B cell (primary cell): ENCODE results near the gene ANOS1. TPM values are rescaled to one million over a fixed set of nuclear protein-coding genes. Genes with fewer than 3 reads are reported as not detected.
"Not testable (repeated sequence)": the region's sequence is repeated elsewhere in the genome, so short reads cannot be mapped to it uniquely, and the experiment has no call there.

ENCODE experiments used
- ATAC-seq: fragments of 200-7000 bp; cut with Tn5 transposase; one replicate; pipeline ENCODE4 v1.10.0; 2021; ENCODE audit warnings: low read depth, mild to moderate bottlenecking, moderate number of reproducible peaks, moderate library complexity
- CTCF ChIA-PET: fragments of 350-600 bp; sonication (Branson Sonifier 250); formaldehyde crosslinking; loops from one replicate; lab custom pipeline; 2021; ENCODE audit warnings: antibody characterized with exemption, inconsistent platforms; lab: Charles Lee
- POLR2A ChIA-PET: fragments of 350-600 bp; sonication (Branson Sonifier 250); formaldehyde crosslinking; loops from one replicate; lab custom pipeline; 2021; ENCODE audit warnings: antibody characterized with exemption; lab: Charles Lee
- DNase-seq: peaks from one replicate; pipeline ENCODE4 v3.0.0; 2013
- H2AFZ ChIP-seq: 2 replicates; pipeline ENCODE4 v1.6.1; 2012; ENCODE audit warnings: mild to moderate bottlenecking, low read depth, low read length; ENCODE audit not compliant: insufficient read depth, poor library complexity, severe bottlenecking
- H3K27ac ChIP-seq, 2 donors: 1 replicate in 1 of 2; 2 replicates in 1 of 2; pipeline ENCODE4 v1.5.1; 2012 to 2013; ENCODE audit warnings: low read length in 2 of 2, mild to moderate bottlenecking in 2 of 2, moderate library complexity in 1 of 2
- H3K27me3 ChIP-seq, 4 experiments: fragments of 200-600 bp in 1 of 4; sonication (generic) in 1 of 4; replicated peaks in 1 of 4; 1 replicate in 2 of 4; 2 replicates in 2 of 4; pipeline versions ENCODE4 v1.6.1 to v1.7.0; 2013 to 2016; ENCODE audit warnings: low read length in 3 of 4, mild to moderate bottlenecking in 2 of 4, mixed read lengths in 1 of 4, moderate library complexity in 1 of 4; ENCODE audit not compliant: insufficient read depth in 4 of 4, control insufficient read depth in 3 of 4; ENCODE audit errors: control extremely low read depth in 1 of 4
- H3K36me3 ChIP-seq, 2 experiments: replicated peaks in 1 of 2; 1 replicate in 1 of 2; 2 replicates in 1 of 2; pipeline versions ENCODE4 v1.6.1 to v1.7.1; 2013; ENCODE audit warnings: low read length in 1 of 2; ENCODE audit not compliant: insufficient read depth in 2 of 2, control insufficient read depth in 1 of 2; ENCODE audit errors: control extremely low read depth in 1 of 2, extremely low read depth in 1 of 2
- H3K4me1 ChIP-seq, 2 donors: fragments of 200-600 bp in 1 of 2; sonication (generic) in 1 of 2; 1 replicate in 1 of 2; 2 replicates in 1 of 2; pipeline versions ENCODE4 v1.5.1 to v1.6.1; 2013 to 2017; ENCODE audit warnings: low read length in 2 of 2; ENCODE audit not compliant: control insufficient read depth in 2 of 2, insufficient read depth in 2 of 2
- H3K4me2 ChIP-seq: replicated peaks from 2 replicates; pipeline ENCODE3; 2012; ENCODE audit warnings: mild to moderate bottlenecking, low read depth, low read length; ENCODE audit not compliant: poor library complexity, severe bottlenecking
- H3K4me3 ChIP-seq, 5 experiments: fragments of 200-600 bp in 1 of 5; sonication (generic) in 1 of 5; 1 replicate in 3 of 5; 2 replicates in 2 of 5; pipeline versions ENCODE4 v1.5.1 to v1.7.0; 2011 to 2016; ENCODE audit warnings: low read length in 4 of 5, mild to moderate bottlenecking in 4 of 5, low read depth in 2 of 5, control low read depth in 1 of 5, moderate library complexity in 1 of 5; ENCODE audit not compliant: insufficient read depth in 1 of 5; ENCODE audit errors: control extremely low read depth in 1 of 5, extremely low read depth in 1 of 5
- H3K79me2 ChIP-seq: fragments of 200-600 bp; sonication (generic); one replicate; pipeline ENCODE4 v1.6.0; 2016; ENCODE audit warnings: low read length; ENCODE audit not compliant: control insufficient read depth, insufficient read depth
- H3K9ac ChIP-seq: fragments of 200-600 bp; sonication (generic); 2 replicates; pipeline ENCODE4 v1.6.1; 2017; ENCODE audit warnings: mild to moderate bottlenecking, low read length, moderate library complexity
- H3K9me3 ChIP-seq, 3 donors: one replicate each; pipeline versions ENCODE4 v1.6.1 to v1.7.1; 2013; ENCODE audit warnings: low read length in 2 of 3; ENCODE audit not compliant: control insufficient read depth in 2 of 3, insufficient read depth in 1 of 3; ENCODE audit errors: control extremely low read depth in 1 of 3
- H4K20me1 ChIP-seq: 2 replicates; pipeline ENCODE4 v1.6.0; 2012; ENCODE audit warnings: mild to moderate bottlenecking, low read length; ENCODE audit not compliant: insufficient read depth, control insufficient read depth, poor library complexity, severe bottlenecking
- H3K27ac Mint-ChIP-seq: one replicate; pipeline ENCODE4 v1.8.0; 2021; ENCODE audit warnings: mixed read lengths
- H3K27me3 Mint-ChIP-seq: one replicate; pipeline ENCODE4 v1.8.0; 2021; ENCODE audit warnings: mixed read lengths
- H3K4me1 Mint-ChIP-seq: one replicate; pipeline ENCODE4 v1.8.0; 2021; ENCODE audit warnings: mixed read lengths
- H3K4me3 Mint-ChIP-seq: one replicate; pipeline ENCODE4 v1.8.0; 2021; ENCODE audit warnings: mixed read lengths
- H3K9me3 Mint-ChIP-seq: one replicate; pipeline ENCODE4 v1.8.0; 2022; ENCODE audit warnings: mixed read lengths; ENCODE audit not compliant: insufficient read depth
- EZH2 ChIP-seq: IDR thresholded peaks from 2 replicates; pipeline ENCODE4 v1.6.1; 2012; ENCODE audit warnings: borderline replicate concordance, low read depth, mild to moderate bottlenecking, moderate library complexity, low read length; ENCODE audit not compliant: insufficient read depth, poor library complexity, severe bottlenecking
- WGBS: methylation state at CpG from one replicate; pipeline ENCODE4 v1.1.5; 2013; ENCODE audit warnings: missing lambda C conversion rate; ENCODE audit not compliant: insufficient coverage; 5-methylcytosine and 5-hydroxymethylcytosine counted together
- intact Hi-C: fragments of 100-400 bp; cut with micrococcal nuclease; formaldehyde crosslinking; loops from one replicate; pipeline ENCODE4 v1.10.0; 2022
- polyA plus RNA-seq: library from polyadenylated mRNA; depleted of rRNA; stranded (reverse); fragments of >200 nt; gene quantifications from 2 replicates; pipeline ENCODE4 v1.2.3, GENCODE V29; 2012
- total RNA-seq, 2 donors: library from RNA; stranded (reverse); fragments of 120-200 nt in 1 of 2; gene quantifications; 1 replicate in 1 of 2; 2 replicates in 1 of 2; pipeline versions ENCODE4 v1.2.3 to v1.2.4, GENCODE V29; 2013 to 2022
- TF ChIP-seq, protein P1 (sequence below): fragments of 200-600 bp; IDR thresholded peaks from one replicate; pipeline ENCODE4 v1.8.0; 2022; ENCODE audit warnings: antibody characterized with exemption, mild to moderate bottlenecking

The ANOS1 gene
- total and polyA plus RNA-seq, 2 donors (not counting 1 experiment from before 2014, with no cell fraction given) = 0.10 TPM; not detected in 1

DNA sequence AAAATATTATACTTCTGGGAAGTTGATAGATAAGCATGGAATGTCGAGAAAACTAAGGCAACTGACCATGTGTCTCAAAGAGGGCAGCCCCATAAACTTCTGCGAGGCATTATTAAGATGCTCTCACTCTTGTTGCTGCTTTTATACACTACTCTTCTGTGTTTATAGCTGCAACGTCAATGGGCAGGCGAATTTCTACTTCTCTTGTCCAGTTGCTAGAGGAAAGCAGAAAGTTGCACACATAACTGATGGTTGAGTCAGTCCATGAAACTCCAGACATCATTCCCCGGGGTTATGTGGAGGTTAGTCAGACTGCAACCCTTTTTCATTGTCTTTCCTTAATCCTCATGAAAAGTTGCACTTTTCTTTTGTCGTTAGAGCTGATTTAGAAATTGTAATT, 227.5 kb downstream of the ANOS1 start:
- no peak overlapping the region for H3K4me2 ChIP-seq
- H4K20me1 ChIP-seq = no peaks in the 10 kb centered on the region
- H3K36me3 ChIP-seq = no peaks in the 10 kb centered on the region
- ChIA-PET POLR2A (no interaction called here), CTCF (no interaction called here)
- H3K4me1 ChIP-seq = no peaks in the 10 kb centered on the region
- no peak for ATAC-seq
- no peak overlapping the region for H3K9ac ChIP-seq
- no peak overlapping the region for H3K27ac ChIP-seq
- H3K4me1 Mint-ChIP-seq = no peaks in the 10 kb centered on the region
- no CpG with 5 or more reads among the region's 6 CpGs for WGBS
- H2AFZ ChIP-seq = no peak overlapping the region
- no peaks in the 10 kb centered on the region for H3K27me3 Mint-ChIP-seq
- intact Hi-C loops = no loop called here
- no peaks in the 10 kb centered on the region for H3K9me3 Mint-ChIP-seq
- H3K4me3 ChIP-seq = no peak overlapping the region
- H3K27me3 ChIP-seq = no peaks in the 10 kb centered on the region
- H3K79me2 ChIP-seq = no peaks in the 10 kb centered on the region
- no peak overlapping the region for H3K27ac Mint-ChIP-seq
- DNase-seq = no peak
- no peak for TF ChIP-seq EZH2
- TF ChIP-seq, protein P1, sequence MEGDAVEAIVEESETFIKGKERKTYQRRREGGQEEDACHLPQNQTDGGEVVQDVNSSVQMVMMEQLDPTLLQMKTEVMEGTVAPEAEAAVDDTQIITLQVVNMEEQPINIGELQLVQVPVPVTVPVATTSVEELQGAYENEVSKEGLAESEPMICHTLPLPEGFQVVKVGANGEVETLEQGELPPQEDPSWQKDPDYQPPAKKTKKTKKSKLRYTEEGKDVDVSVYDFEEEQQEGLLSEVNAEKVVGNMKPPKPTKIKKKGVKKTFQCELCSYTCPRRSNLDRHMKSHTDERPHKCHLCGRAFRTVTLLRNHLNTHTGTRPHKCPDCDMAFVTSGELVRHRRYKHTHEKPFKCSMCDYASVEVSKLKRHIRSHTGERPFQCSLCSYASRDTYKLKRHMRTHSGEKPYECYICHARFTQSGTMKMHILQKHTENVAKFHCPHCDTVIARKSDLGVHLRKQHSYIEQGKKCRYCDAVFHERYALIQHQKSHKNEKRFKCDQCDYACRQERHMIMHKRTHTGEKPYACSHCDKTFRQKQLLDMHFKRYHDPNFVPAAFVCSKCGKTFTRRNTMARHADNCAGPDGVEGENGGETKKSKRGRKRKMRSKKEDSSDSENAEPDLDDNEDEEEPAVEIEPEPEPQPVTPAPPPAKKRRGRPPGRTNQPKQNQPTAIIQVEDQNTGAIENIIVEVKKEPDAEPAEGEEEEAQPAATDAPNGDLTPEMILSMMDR = no peak
- H3K4me3 Mint-ChIP-seq = no peak overlapping the region
- no peaks in the 10 kb centered on the region for H3K9me3 ChIP-seq

GRCh38 chrX:8502101-8502500, 229.8 kb downstream of the ANOS1 start:
- H3K9me3 ChIP-seq, H3K4me3 Mint-ChIP-seq, H3K9ac ChIP-seq, CTCF ChIA-PET, H3K79me2 ChIP-seq, H4K20me1 ChIP-seq, POLR2A ChIA-PET, DNase-seq, H3K36me3 ChIP-seq, H3K27ac ChIP-seq, H3K4me1 ChIP-seq, ATAC-seq, H3K9me3 Mint-ChIP-seq, H3K4me3 ChIP-seq, H3K4me2 ChIP-seq, H3K27ac Mint-ChIP-seq, H3K27me3 Mint-ChIP-seq, H3K4me1 Mint-ChIP-seq, intact Hi-C loops, H3K27me3 ChIP-seq, H2AFZ ChIP-seq: not testable (repeated sequence)
- WGBS = 90% methylated on average over 2 of the region's 21 CpGs
